Suppressor macrophage (primary cell): ENCODE measurements around the gene RDH12.

Source experiments
- DNase-seq, 4 experiments: peaks; one replicate each; pipeline ENCODE4 v3.0.0-alpha.2; 2020 to 2022

RDH12 gene

DNA sequence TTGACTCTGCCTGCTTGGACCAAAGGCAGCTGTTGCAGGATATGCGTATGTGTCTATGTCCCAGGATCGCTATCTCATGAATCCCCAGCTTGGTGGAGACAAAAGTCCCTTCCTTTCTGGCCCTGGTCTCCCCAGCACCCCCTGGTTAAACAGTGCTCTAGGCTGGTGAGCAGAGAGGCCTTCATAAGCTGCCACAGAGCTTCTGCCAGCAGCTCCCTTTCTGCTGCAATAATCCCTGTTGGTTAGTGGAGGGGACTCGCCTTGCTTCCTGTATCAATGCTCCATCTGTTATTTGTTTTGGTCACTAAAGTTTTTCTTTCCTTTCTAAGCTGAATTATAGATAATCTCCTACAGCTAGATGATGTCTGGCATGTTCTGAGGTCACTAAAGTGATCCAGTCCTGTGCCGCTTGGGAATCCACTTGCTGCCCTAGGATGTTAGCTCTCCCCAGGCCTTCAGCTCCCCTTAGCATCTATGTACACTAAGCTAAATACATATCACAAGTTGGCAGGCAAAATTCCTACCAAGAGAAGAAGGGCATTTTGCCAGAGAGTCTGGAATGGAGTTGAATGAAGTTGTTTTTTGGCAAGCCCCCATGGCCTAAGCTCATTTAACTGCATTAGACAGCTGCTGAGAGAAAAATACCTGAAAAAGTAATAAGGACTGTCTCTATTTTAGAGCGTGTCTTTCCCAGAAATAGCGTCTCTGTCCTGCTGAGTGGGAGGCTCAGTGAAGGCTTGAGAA, 47.8 kb downstream of the RDH12 start:
- no peak for DNase-seq

- no peak for DNase-seq
These were observed 54.8 kb downstream of the RDH12 start for GRCh38 chr14:67756496-67756895.

- no peak for DNase-seq
These were observed 55.5 kb downstream of the RDH12 start for GRCh38 chr14:67757175-67757574.

GRCh38 chr14:67759916-67760315, 58.2 kb downstream of the RDH12 start:
- no peak for DNase-seq

GRCh38 chr14:67762051-67762450, 60.4 kb downstream of the RDH12 start:
- DNase-seq: no peak

DNA sequence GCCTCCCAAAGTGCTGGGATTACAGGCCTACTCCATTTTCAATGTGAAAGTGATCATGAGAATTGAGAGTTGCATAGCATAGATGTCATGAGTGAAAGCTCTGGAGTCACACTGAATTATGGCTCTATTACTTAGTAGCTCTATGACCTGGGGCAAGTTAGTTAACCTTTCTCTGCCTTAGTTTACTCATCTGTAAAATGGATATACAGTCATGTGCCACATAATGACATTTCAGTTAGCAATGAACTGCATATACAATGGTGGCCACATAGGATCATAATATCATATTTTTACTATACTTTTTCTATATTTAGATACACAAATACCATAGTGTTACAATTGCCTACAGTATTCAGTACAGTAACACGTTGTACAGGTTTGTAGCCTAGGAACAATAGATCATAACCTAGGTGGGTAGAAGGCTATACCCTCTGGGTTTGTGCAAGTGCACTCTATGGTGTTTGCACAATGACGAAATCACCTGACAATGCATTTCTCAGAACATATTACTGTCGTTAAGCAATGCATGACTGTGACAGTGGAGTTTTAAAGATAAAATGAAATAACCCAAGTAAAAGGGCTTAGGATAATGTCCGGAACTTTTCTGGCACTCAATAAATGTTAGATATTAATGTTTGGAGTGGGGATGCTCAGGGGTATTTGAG, 61.6 kb downstream of the RDH12 start:
- DNase-seq: peak; percentile 20 to 54 (median 37)

- DNase-seq: no peak
These were observed 62.8 kb downstream of the RDH12 start for GRCh38 chr14:67764496-67764895.

GRCh38 chr14:67765192-67765834, 63.6 kb downstream of the RDH12 start:
- DNase-seq: no peak

DNA sequence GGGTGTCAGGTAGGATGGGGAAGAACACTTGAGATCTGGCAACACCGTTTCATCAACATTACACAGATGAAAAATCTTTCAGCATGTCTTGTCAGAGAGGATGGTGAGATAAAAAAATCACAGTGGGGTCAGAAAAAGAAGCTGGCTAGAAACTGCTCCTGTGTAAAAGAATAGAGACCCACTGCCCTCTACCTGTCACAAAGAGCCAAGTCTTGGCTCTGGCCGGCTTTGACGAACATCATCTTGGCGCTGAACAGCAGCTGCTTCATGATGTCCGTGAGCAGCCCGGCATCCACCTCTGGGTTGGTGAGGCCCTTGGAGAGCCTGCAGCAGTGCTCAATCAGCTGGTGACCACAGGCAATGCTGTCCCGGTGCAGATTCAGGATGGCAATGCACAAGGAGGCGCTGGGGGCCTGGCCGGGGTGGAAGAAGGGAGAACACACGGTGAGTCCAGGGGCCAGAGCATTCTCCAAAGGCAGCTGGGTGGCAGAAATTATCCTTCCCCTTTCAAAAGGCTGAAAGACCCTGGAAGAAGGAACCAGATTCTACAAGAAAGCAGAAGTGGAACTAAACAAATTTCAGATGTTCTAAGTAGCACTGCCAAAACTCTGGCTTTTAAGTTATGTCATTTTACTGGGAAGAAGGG, 64.5 kb downstream of the RDH12 start:
- peak; percentile 66 to 90 (median 80) for DNase-seq

- no peak for DNase-seq
These were observed 66.5 kb downstream of the RDH12 start for GRCh38 chr14:67768219-67768618.

- DNase-seq: no peak
These were observed 72.2 kb downstream of the RDH12 start for GRCh38 chr14:67773844-67774377.

DNA sequence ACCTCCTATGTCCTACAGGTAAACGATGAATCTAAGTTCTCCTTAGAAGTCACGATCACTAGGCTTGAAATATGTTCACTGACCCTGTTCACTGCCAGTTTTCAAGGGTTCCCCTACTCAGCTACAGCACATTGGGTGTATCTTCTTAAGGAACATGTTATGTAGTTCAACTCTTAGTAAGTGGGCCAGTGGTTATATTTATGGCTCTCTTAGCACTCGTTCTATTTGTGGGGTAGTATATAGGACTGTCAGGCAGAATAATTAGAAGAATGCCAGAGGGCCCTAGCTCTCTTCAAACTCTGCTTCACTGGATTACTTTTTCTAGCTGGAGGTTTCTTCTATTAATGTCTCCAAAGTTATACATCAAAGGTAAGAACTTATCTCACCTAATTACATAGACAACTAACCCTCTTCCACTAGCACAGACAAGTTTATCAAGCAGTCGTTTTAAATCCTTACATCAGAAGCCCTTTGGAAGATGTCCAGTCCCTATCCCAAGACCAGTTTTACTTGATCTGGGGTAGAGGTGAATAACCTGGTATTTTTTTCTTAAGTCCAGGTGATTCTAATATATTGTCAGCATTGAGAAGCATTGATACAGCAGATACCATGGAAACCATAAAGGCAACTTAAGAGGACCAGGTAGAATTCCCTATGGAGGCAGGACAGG, 75.1 kb downstream of the RDH12 start:
- DNase-seq: no peak

DNA sequence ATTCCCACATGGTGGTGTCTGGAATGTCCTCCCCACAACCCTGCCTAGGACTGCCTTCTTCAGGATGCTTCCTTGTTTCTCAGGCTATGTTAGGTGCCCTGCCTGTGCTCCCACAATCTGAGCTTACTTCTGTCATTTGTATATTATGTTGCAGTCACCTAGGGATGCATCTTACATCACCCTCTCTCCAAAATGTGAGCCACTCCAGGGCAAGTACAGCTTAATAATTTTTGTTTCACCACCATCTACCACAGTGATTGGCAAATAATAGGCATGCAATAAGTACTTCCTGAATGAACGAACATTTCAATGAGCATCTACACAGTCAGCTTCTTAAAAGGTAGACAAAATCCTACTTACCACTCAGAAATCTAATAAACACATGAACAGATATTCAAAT, 77.1 kb downstream of the RDH12 start:
- DNase-seq: peak in 2 of 4 experiments; percentile 7

- no peak for DNase-seq
These were observed 80.4 kb downstream of the RDH12 start for GRCh38 chr14:67782090-67782489.
